ENCODE results near the gene MAP7D1. TPM values are rescaled to one million over a fixed set of nuclear protein-coding genes. Genes with fewer than 3 reads are reported as not detected.

Gene MAP7D1
- polyA plus RNA-seq, 1 of the 3 experiments (the other 2 are of a cell fraction) = 69.9 TPM

GRCh38 chr1:36163426-36163825 is 7.5 kb downstream of the MAP7D1 start:
- no peak overlapping the region for H3K27ac ChIP-seq (ENCODE audit: low read depth in 2 of 2, low read length in 1 of 2)
- H3K36me3 ChIP-seq (replicated peaks in 1 of 2; ENCODE audit: control insufficient read depth in 1 of 2, insufficient read depth in 2 of 2, low read length in 1 of 2) = peaks cover 7 to 31% of the 10 kb centered on the region in 2 experiments
- TF ChIP-seq RCOR1 (IDR thresholded peaks at IDR 0.05; ENCODE audit: low read length) (no peak), RXRA (IDR thresholded peaks at IDR 0.05; ENCODE audit: borderline replicate concordance, low read depth) (no peak), EP300 (IDR thresholded peaks at IDR 0.05; ENCODE audit: borderline replicate concordance in 1 of 2, low read depth in 1 of 2, low read length in 1 of 2) (no peak)
- H3K4me1 ChIP-seq (ENCODE audit: control insufficient read depth in 1 of 2, insufficient read depth in 2 of 2, low read depth in 1 of 2, low read length in 1 of 2) = peaks cover 33 to 36% of the 10 kb centered on the region in 2 experiments
- H3K9ac ChIP-seq = no peak overlapping the region
- no peaks in the 10 kb centered on the region for H3K9me3 ChIP-seq
- H3K4me2 ChIP-seq = no peak overlapping the region
- peaks cover 100% of the 10 kb centered on the region for H4K20me1 ChIP-seq (ENCODE audit: insufficient read depth)
- no peak overlapping the region for H2AFZ ChIP-seq (ENCODE audit: low read depth)
- H3K27me3 ChIP-seq (ENCODE audit: insufficient read depth) = no peaks in the 10 kb centered on the region
- DNase-seq = no peak
- ChIA-PET POLR2A (no interaction called here), CTCF (interaction anchor here (1.1 to 4.8 kb wide), 3 partner anchors 12 to 29 kb away, joined by 3 to 49 read pairs (median 11); partner anchors contain the start of gene TRAPPC3)
- H3K9me2 ChIP-seq = no peaks in the 10 kb centered on the region
- no peak overlapping the region for H3K4me3 ChIP-seq (ENCODE audit: low read depth in 2 of 2, low read length in 1 of 2)
- peaks cover 100% of the 10 kb centered on the region for H3K79me2 ChIP-seq (ENCODE audit: insufficient read depth)
- peaks cover 10% of the 10 kb centered on the region for H3F3A ChIP-seq (replicated peaks; ENCODE audit: insufficient read depth)

- ChIA-PET CTCF (interaction anchor here (0.9 to 3.8 kb wide), 3 partner anchors 13 to 23 kb away, joined by 3 to 15 read pairs (median 3); no protein-coding TSS in a partner anchor), POLR2A (no interaction called here)
- Histone ChIP-seq H3K79me2 (ENCODE audit: insufficient read depth) (peaks cover 100% of the 10 kb centered on the region), H3K4me1 (ENCODE audit: control insufficient read depth in 1 of 2, insufficient read depth in 2 of 2, low read depth in 1 of 2, low read length in 1 of 2) (peaks cover 31 to 33% of the 10 kb centered on the region in 2 experiments), H2AFZ (ENCODE audit: low read depth) (no peak overlapping the region), H3K9me3 (no peaks in the 10 kb centered on the region), H3K9me2 (no peaks in the 10 kb centered on the region), H3K36me3 (replicated peaks in 1 of 2; ENCODE audit: control insufficient read depth in 1 of 2, insufficient read depth in 2 of 2, low read length in 1 of 2) (peaks cover 6 to 27% of the 10 kb centered on the region in 2 experiments), H4K20me1 (ENCODE audit: insufficient read depth) (peaks cover 100% of the 10 kb centered on the region), H3K9ac (no peak overlapping the region), H3K27me3 (ENCODE audit: insufficient read depth) (no peaks in the 10 kb centered on the region), H3K4me2 (no peak overlapping the region), H3F3A (replicated peaks; ENCODE audit: insufficient read depth) (peaks cover 7% of the 10 kb centered on the region), H3K4me3 (ENCODE audit: low read depth in 2 of 2, low read length in 1 of 2) (no peak overlapping the region), H3K27ac (ENCODE audit: low read depth in 2 of 2, low read length in 1 of 2) (no peak overlapping the region)
- WGBS (ENCODE audit: low lambda C conversion rate) = 86% methylated on average over 2 of the region's 2 CpGs
- DNase-seq = no peak
- no peak for TF ChIP-seq CHD2 (IDR thresholded peaks at IDR 0.05; ENCODE audit: low read length, partially characterized antibody)
These were observed 8.4 kb downstream of the MAP7D1 start for GRCh38 chr1:36164361-36164760.

GRCh38 chr1:36165145-36165544 is 9.2 kb downstream of the MAP7D1 start:
- Histone ChIP-seq H3K4me1 (ENCODE audit: control insufficient read depth in 1 of 2, insufficient read depth in 2 of 2, low read depth in 1 of 2, low read length in 1 of 2) (peaks cover 25 to 29% of the 10 kb centered on the region in 2 experiments), H3K27me3 (ENCODE audit: insufficient read depth) (no peaks in the 10 kb centered on the region), H3K4me3 (ENCODE audit: low read depth in 2 of 2, low read length in 1 of 2) (no peak overlapping the region), H3K79me2 (ENCODE audit: insufficient read depth) (peaks cover 100% of the 10 kb centered on the region), H3K9me3 (no peaks in the 10 kb centered on the region), H3K9ac (no peak overlapping the region), H3F3A (replicated peaks; ENCODE audit: insufficient read depth) (peaks cover 13% of the 10 kb centered on the region), H3K9me2 (no peaks in the 10 kb centered on the region), H4K20me1 (ENCODE audit: insufficient read depth) (peaks cover 100% of the 10 kb centered on the region), H3K4me2 (no peak overlapping the region), H3K27ac (ENCODE audit: low read depth in 2 of 2, low read length in 1 of 2) (no peak overlapping the region), H2AFZ (ENCODE audit: low read depth) (no peak overlapping the region), H3K36me3 (replicated peaks in 1 of 2; ENCODE audit: control insufficient read depth in 1 of 2, insufficient read depth in 2 of 2, low read length in 1 of 2) (peaks cover 5 to 26% of the 10 kb centered on the region in 2 experiments)
- ChIA-PET CTCF (interaction anchor here (0.9 to 3.8 kb wide), 2 partner anchors 15 to 23 kb away, joined by 3 to 15 read pairs; no protein-coding TSS in a partner anchor), POLR2A (no interaction called here)
- 100% methylated on average over 1 of the region's 1 CpG for WGBS (ENCODE audit: low lambda C conversion rate)
- DNase-seq = no peak
- no peak for TF ChIP-seq MEF2A (IDR thresholded peaks at IDR 0.05; ENCODE audit: borderline replicate concordance, low read depth)
- TF ChIP-seq SMC3 (IDR thresholded peaks at IDR 0.05; ENCODE audit: low read depth, low read length) = no peak
- TF ChIP-seq, protein P1, sequence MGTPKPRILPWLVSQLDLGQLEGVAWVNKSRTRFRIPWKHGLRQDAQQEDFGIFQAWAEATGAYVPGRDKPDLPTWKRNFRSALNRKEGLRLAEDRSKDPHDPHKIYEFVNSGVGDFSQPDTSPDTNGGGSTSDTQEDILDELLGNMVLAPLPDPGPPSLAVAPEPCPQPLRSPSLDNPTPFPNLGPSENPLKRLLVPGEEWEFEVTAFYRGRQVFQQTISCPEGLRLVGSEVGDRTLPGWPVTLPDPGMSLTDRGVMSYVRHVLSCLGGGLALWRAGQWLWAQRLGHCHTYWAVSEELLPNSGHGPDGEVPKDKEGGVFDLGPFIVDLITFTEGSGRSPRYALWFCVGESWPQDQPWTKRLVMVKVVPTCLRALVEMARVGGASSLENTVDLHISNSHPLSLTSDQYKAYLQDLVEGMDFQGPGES (IDR thresholded peaks at IDR 0.05; ENCODE audit: low read depth, low read length) = no peak
- no peak for TF ChIP-seq MXI1 (IDR thresholded peaks at IDR 0.05; ENCODE audit: low read depth, low read length)
- TF ChIP-seq, protein P2, sequence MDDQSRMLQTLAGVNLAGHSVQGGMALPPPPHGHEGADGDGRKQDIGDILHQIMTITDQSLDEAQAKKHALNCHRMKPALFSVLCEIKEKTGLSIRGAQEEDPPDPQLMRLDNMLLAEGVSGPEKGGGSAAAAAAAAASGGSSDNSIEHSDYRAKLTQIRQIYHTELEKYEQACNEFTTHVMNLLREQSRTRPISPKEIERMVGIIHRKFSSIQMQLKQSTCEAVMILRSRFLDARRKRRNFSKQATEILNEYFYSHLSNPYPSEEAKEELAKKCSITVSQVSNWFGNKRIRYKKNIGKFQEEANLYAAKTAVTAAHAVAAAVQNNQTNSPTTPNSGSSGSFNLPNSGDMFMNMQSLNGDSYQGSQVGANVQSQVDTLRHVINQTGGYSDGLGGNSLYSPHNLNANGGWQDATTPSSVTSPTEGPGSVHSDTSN (IDR thresholded peaks at IDR 0.05) = no peak
- no peak for TF ChIP-seq RFX5 (IDR thresholded peaks at IDR 0.05; ENCODE audit: low read length)
- no peak for TF ChIP-seq USF1 (IDR thresholded peaks at IDR 0.05; ENCODE audit: borderline replicate concordance, low read depth)
- TF ChIP-seq FOXJ3 (CRISPR knock-in tag; IDR thresholded peaks at IDR 0.05) = no peak
- no peak for TF ChIP-seq CTCF (IDR thresholded peaks at IDR 0.05)
- TF ChIP-seq YY1 (IDR thresholded peaks at IDR 0.05; ENCODE audit: low read depth) = no peak
- TF ChIP-seq RXRA (IDR thresholded peaks at IDR 0.05; ENCODE audit: borderline replicate concordance, low read depth) = no peak
- TF ChIP-seq FOSL2 (IDR thresholded peaks at IDR 0.05; ENCODE audit: borderline replicate concordance, low read depth) = no peak
- TF ChIP-seq FOXM1 (IDR thresholded peaks at IDR 0.05; ENCODE audit: low read depth) = no peak
- no peak for TF ChIP-seq POLR2AphosphoS5 (IDR thresholded peaks at IDR 0.05; ENCODE audit: low read depth, low read length)

Measured in SK-N-SH (cell line).